Loucy (cell line): ENCODE measurements around the gene MRPS14.
A peak's percentile ranks its signal among the peaks of the same experiment; 100 is the strongest.

Source experiments
- H2AFZ ChIP-seq: fragments of 200-600 bp; sonication (generic); 2 replicates; pipeline ENCODE4 v1.6.0; 2016; ENCODE audit warnings: antibody characterized with exemption, mild to moderate bottlenecking, low read length, moderate library complexity
- H3F3A ChIP-seq: fragments of 200-600 bp; 2 replicates; pipeline ENCODE4 v1.6.0; 2016; ENCODE audit warnings: antibody characterized with exemption, low read depth, mild to moderate bottlenecking
- H3K27me3 ChIP-seq: fragments of 200-600 bp; sonication (generic); 2 replicates; pipeline ENCODE4 v1.6.1; 2014; ENCODE audit warnings: low read length, mild to moderate bottlenecking; ENCODE audit not compliant: insufficient read depth, poor library complexity, severe bottlenecking
- H3K36me3 ChIP-seq: fragments of 200-600 bp; sonication (generic); 2 replicates; pipeline ENCODE4 v1.6.1; 2016; ENCODE audit warnings: low read length; ENCODE audit not compliant: insufficient read depth
- H3K4me1 ChIP-seq: fragments of 200-600 bp; sonication (generic); 2 replicates; pipeline ENCODE4 v1.5.1; 2014; ENCODE audit warnings: low read length, mild to moderate bottlenecking; ENCODE audit not compliant: insufficient read depth, poor library complexity, severe bottlenecking
- H3K4me2 ChIP-seq: fragments of 200-600 bp; sonication (generic); 2 replicates; pipeline ENCODE4 v1.6.0; 2014; ENCODE audit warnings: antibody characterized with exemption, low read length, low read depth, mild to moderate bottlenecking; ENCODE audit not compliant: poor library complexity, severe bottlenecking
- H3K4me3 ChIP-seq: fragments of 200-600 bp; sonication (generic); 2 replicates; pipeline ENCODE4 v1.5.1; 2014; ENCODE audit warnings: low read length, mild to moderate bottlenecking, mixed read lengths; ENCODE audit not compliant: poor library complexity, severe bottlenecking
- H3K79me2 ChIP-seq: fragments of 200-600 bp; sonication (generic); 2 replicates; pipeline ENCODE4 v1.6.1; 2014; ENCODE audit warnings: low read length; ENCODE audit not compliant: insufficient read depth
- H3K9ac ChIP-seq: fragments of 200-600 bp; sonication (generic); 2 replicates; pipeline ENCODE4 v1.6.0; 2014; ENCODE audit warnings: mild to moderate bottlenecking, low read depth, low read length, moderate library complexity; ENCODE audit not compliant: poor library complexity, severe bottlenecking
- H3K9me2 ChIP-seq: fragments of 200-600 bp; sonication (generic); replicated peaks from 2 replicates; pipeline ENCODE4 v1.6.1; 2016; ENCODE audit warnings: low read depth, low read length, mixed read lengths
- H3K9me3 ChIP-seq: fragments of 200-600 bp; sonication (generic); 2 replicates; pipeline ENCODE4 v1.6.1; 2014; ENCODE audit warnings: mild to moderate bottlenecking, antibody characterized with exemption, low read length, low read depth; ENCODE audit not compliant: insufficient read depth
- H4K20me1 ChIP-seq: fragments of 200-600 bp; sonication (generic); 2 replicates; pipeline ENCODE4 v1.6.0; 2014; ENCODE audit warnings: antibody characterized with exemption, low read length, mild to moderate bottlenecking; ENCODE audit not compliant: insufficient read depth, poor library complexity, severe bottlenecking
- CTCF ChIP-seq: fragments of 200-600 bp; sonication (generic); conservative IDR thresholded peaks from 2 replicates; pipeline ENCODE4 v1.5.1; 2014; ENCODE audit warnings: mild to moderate bottlenecking, antibody characterized with exemption, low read length
- EZH2phosphoT487 ChIP-seq: fragments of 200-600 bp; IDR thresholded peaks from 2 replicates; pipeline ENCODE4 v1.6.1; 2018; ENCODE audit warnings: antibody characterized with exemption, mild to moderate bottlenecking, moderate library complexity, borderline replicate concordance

The MRPS14 gene

DNA sequence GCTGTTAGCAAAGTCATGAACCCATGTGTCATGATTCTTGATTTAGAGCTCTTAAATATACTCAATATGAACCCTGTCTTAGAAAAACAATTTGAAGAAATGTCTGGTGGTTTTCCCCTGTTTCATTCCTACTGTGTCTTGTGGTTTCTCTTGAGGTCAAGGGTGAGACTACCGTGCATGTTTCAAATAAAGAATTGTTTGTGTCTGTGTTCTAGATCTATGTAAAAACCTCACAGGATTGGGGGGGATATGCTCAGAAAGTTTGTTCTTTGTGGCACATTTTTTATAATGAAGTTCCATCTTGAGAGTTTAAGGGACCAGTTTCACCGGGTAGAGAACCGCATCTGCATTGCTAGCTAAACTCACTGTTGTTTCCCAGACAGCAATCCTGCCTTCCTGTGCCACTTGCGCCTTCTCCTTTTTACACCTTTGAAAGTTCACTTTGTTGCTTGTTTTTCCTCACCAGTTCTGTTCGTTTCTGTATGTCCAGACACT, 54.4 kb downstream of the MRPS14 start:
- peak overlapping the region; percentile 67 for H3K4me2 ChIP-seq

GRCh38 chr1:174967845-174968705, 55.1 kb downstream of the MRPS14 start:
- Histone ChIP-seq H3F3A (no peaks in the 10 kb centered on the region; the same call in none of the 2 replicates), H3K4me2 (peak overlapping the region; percentile 67), H2AFZ (no peak overlapping the region), H3K79me2 (no peaks in the 10 kb centered on the region), H3K9me3 (no peaks in the 10 kb centered on the region), H3K9ac (peak overlapping the region; percentile 24), H3K36me3 (no peaks in the 10 kb centered on the region), H3K4me3 (peak overlapping the region; percentile 35), H4K20me1 (no peaks in the 10 kb centered on the region), H3K9me2 (no peaks in the 10 kb centered on the region), H3K4me1 (peaks cover 70% of the 10 kb centered on the region), H3K27me3 (no peaks in the 10 kb centered on the region)
- TF ChIP-seq CTCF (no peak), EZH2phosphoT487 (no peak)

More for the DNA sequence above, 54.4 kb downstream of the MRPS14 start:
- H2AFZ ChIP-seq, result no peak overlapping the region
- no peaks in the 10 kb centered on the region for H3K9me2 ChIP-seq
- no peaks in the 10 kb centered on the region; the same call in 1 of the 2 replicates for H3F3A ChIP-seq
- no peak for TF ChIP-seq CTCF
- TF ChIP-seq EZH2phosphoT487, result no peak
- peak overlapping the region; percentile 35 for H3K4me3 ChIP-seq
- H3K9ac ChIP-seq, result peak overlapping the region; percentile 24
- H3K36me3 ChIP-seq, result no peaks in the 10 kb centered on the region
- H3K4me1 ChIP-seq, result peaks cover 62% of the 10 kb centered on the region
- no peaks in the 10 kb centered on the region for H3K9me3 ChIP-seq
- no peaks in the 10 kb centered on the region for H3K27me3 ChIP-seq
- H3K79me2 ChIP-seq, result no peaks in the 10 kb centered on the region
- no peaks in the 10 kb centered on the region for H4K20me1 ChIP-seq

DNA sequence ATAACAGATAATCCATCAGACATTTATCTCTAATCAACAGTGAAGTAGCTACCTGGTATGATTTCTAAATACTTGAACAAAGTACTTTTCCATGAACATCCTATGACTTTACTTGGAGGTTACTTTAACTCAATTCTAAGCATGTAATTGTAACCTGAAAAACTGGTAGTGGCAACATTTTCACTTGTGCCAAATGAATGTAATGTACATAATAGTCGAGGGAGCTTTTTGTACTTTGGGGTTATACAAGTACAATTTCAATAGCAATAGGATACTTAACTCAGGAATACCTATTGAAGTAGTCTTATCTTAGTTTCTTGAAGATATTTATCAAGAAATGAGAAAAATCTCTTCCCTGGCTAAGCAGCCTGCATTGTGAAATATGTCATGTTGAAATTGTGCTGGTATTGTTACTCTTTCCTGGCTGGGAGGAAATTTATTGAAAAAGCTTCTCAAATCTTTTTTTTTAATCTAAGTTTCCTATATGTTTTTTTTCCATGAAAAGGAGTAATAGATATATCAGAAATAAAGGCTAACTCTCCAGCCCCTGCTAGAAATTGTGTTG, 57.1 kb downstream of the MRPS14 start:
- H3K9ac ChIP-seq, result no peak overlapping the region
- H2AFZ ChIP-seq, result no peak overlapping the region
- H3K4me3 ChIP-seq, result no peak overlapping the region
- H3K4me2 ChIP-seq, result no peak overlapping the region
- H3F3A ChIP-seq, result no peaks in the 10 kb centered on the region; the same call in none of the 2 replicates
- H3K9me3 ChIP-seq, result no peaks in the 10 kb centered on the region
- H3K9me2 ChIP-seq, result no peaks in the 10 kb centered on the region
- H4K20me1 ChIP-seq, result no peaks in the 10 kb centered on the region
- no peaks in the 10 kb centered on the region for H3K79me2 ChIP-seq
- no peaks in the 10 kb centered on the region for H3K27me3 ChIP-seq
- no peak for TF ChIP-seq CTCF
- no peak for TF ChIP-seq EZH2phosphoT487
- H3K36me3 ChIP-seq, result no peaks in the 10 kb centered on the region
- H3K4me1 ChIP-seq, result peaks cover 60% of the 10 kb centered on the region
